Urinary bladder (tissue), 4 donors: Measurements from ENCODE around the gene RBMS3. TPM values are rescaled to one million over a fixed set of nuclear protein-coding genes. Genes with fewer than 3 reads are reported as not detected.
"Not testable (repeated sequence)": the region's sequence is repeated elsewhere in the genome, so short reads cannot be mapped to it uniquely, and the experiment has no call there.

Experiments
- DNase-seq: peaks from one replicate; pipeline ENCODE4 v3.0.0-alpha.2; 2015; ENCODE audit errors: extremely low spot score
- H3K27ac ChIP-seq: one replicate; pipeline ENCODE4 v1.5.1; 2013; ENCODE audit warnings: low read depth, mild to moderate bottlenecking, moderate library complexity
- H3K36me3 ChIP-seq: one replicate; pipeline ENCODE4 v1.6.1; 2013; ENCODE audit warnings: mild to moderate bottlenecking, moderate library complexity; ENCODE audit not compliant: insufficient read depth
- H3K4me1 ChIP-seq: one replicate; pipeline ENCODE4 v1.6.1; 2013; ENCODE audit warnings: mild to moderate bottlenecking, moderate library complexity; ENCODE audit not compliant: insufficient read depth
- H3K4me3 ChIP-seq: one replicate; pipeline ENCODE4 v1.5.1; 2013; ENCODE audit warnings: low read depth, low read length
- WGBS: extraction: QIAGEN DNeasy Blood & Tissue Kit; methylation state at CpG from one replicate; pipeline ENCODE4 v1.1.7; 2013; 5-methylcytosine and 5-hydroxymethylcytosine counted together
- polyA plus RNA-seq: library from polyadenylated mRNA; stranded (reverse); fragments of 200-250 nt; gene quantifications from one replicate; pipeline ENCODE4 v1.2.3, GENCODE V29; 2013
- total RNA-seq: library from RNA; depleted of rRNA; stranded (reverse); fragments of >200 nt; gene quantifications from one replicate; pipeline ENCODE4 v1.2.3, GENCODE V29; 2014
- donor health status: healthy with polysubstance abuse.
- donor health status: healthy.

Gene RBMS3
- total and polyA plus RNA-seq, 2 donors = 10.6 to 136 TPM

GRCh38 chr3:29502771-29503170 is 221.9 kb downstream of the RBMS3 start:
- 75% methylated on average over 2 of the region's 2 CpGs for WGBS
- no peak for DNase-seq
- Histone ChIP-seq H3K36me3 (no peaks in the 10 kb centered on the region), H3K4me3 (no peak overlapping the region), H3K4me1 (no peaks in the 10 kb centered on the region), H3K27ac (no peak overlapping the region)

GRCh38 chr3:29503314-29503713 is 222.4 kb downstream of the RBMS3 start:
- no peak for DNase-seq
- Histone ChIP-seq H3K36me3 (no peaks in the 10 kb centered on the region), H3K27ac (peak overlapping the region; percentile 23), H3K4me1 (no peaks in the 10 kb centered on the region), H3K4me3 (no peak overlapping the region)
- WGBS = 61% methylated on average over 3 of the region's 3 CpGs

- Histone ChIP-seq H3K27ac (no peak overlapping the region), H3K4me1 (no peaks in the 10 kb centered on the region), H3K36me3 (no peaks in the 10 kb centered on the region), H3K4me3 (no peak overlapping the region)
- no peak for DNase-seq
- WGBS = 37% methylated on average over 3 of the region's 3 CpGs
Observed at GRCh38 chr3:29503958-29504357, 223.1 kb downstream of the RBMS3 start.

- H3K4me1 ChIP-seq = no peaks in the 10 kb centered on the region
- no peaks in the 10 kb centered on the region for H3K36me3 ChIP-seq
- H3K27ac ChIP-seq = no peak overlapping the region
- WGBS = 91% methylated on average over 3 of the region's 3 CpGs
- no peak overlapping the region for H3K4me3 ChIP-seq
- DNase-seq = no peak
Observed at GRCh38 chr3:29506502-29506901, 225.6 kb downstream of the RBMS3 start.

GRCh38 chr3:29511701-29512100 is 230.8 kb downstream of the RBMS3 start:
- Histone ChIP-seq H3K4me3 (no peak overlapping the region), H3K4me1 (no peaks in the 10 kb centered on the region), H3K36me3 (no peaks in the 10 kb centered on the region), H3K27ac (no peak overlapping the region)
- WGBS = 73% methylated on average over 1 of the region's 1 CpG
- no peak for DNase-seq

- Histone ChIP-seq H3K4me3 (no peak overlapping the region), H3K27ac (no peak overlapping the region), H3K4me1 (no peaks in the 10 kb centered on the region), H3K36me3 (no peaks in the 10 kb centered on the region)
- 71% methylated on average over 4 of the region's 4 CpGs for WGBS
- no peak for DNase-seq
Observed at GRCh38 chr3:29512641-29513040, 231.8 kb downstream of the RBMS3 start.

GRCh38 chr3:29513236-29513635 is 232.4 kb downstream of the RBMS3 start:
- no peak for DNase-seq
- no peak overlapping the region for H3K4me3 ChIP-seq
- H3K36me3 ChIP-seq = no peaks in the 10 kb centered on the region
- H3K4me1 ChIP-seq = no peaks in the 10 kb centered on the region
- H3K27ac ChIP-seq = no peak overlapping the region
- 27% methylated on average over 3 of the region's 3 CpGs for WGBS

- Histone ChIP-seq H3K36me3 (no peaks in the 10 kb centered on the region), H3K4me3 (no peak overlapping the region), H3K27ac (no peak overlapping the region), H3K4me1 (no peaks in the 10 kb centered on the region)
- WGBS = 50% methylated on average over 3 of the region's 3 CpGs
- DNase-seq = no peak
Observed at GRCh38 chr3:29514170-29514569, 233.3 kb downstream of the RBMS3 start.

GRCh38 chr3:29514912-29515311 is 234.0 kb downstream of the RBMS3 start:
- no peak overlapping the region for H3K4me3 ChIP-seq
- DNase-seq = no peak
- 63% methylated on average over 3 of the region's 3 CpGs for WGBS
- no peaks in the 10 kb centered on the region for H3K4me1 ChIP-seq
- no peak overlapping the region for H3K27ac ChIP-seq
- no peaks in the 10 kb centered on the region for H3K36me3 ChIP-seq

GRCh38 chr3:29515451-29515850 is 234.6 kb downstream of the RBMS3 start:
- H3K4me1 ChIP-seq = no peaks in the 10 kb centered on the region
- no peaks in the 10 kb centered on the region for H3K36me3 ChIP-seq
- no peak for DNase-seq
- H3K4me3 ChIP-seq = no peak overlapping the region
- no peak overlapping the region for H3K27ac ChIP-seq
- 49% methylated on average over 2 of the region's 2 CpGs for WGBS

GRCh38 chr3:29516164-29516563 is 235.3 kb downstream of the RBMS3 start:
- Histone ChIP-seq H3K4me3 (no peak overlapping the region), H3K27ac (no peak overlapping the region), H3K4me1 (no peaks in the 10 kb centered on the region), H3K36me3 (no peaks in the 10 kb centered on the region)
- DNase-seq = no peak
- WGBS = 87% methylated on average over 4 of the region's 4 CpGs

GRCh38 chr3:29520764-29521163 is 239.9 kb downstream of the RBMS3 start:
- Histone ChIP-seq H3K4me1 (peaks cover 2% of the 10 kb centered on the region), H3K4me3 (no peak overlapping the region), H3K27ac (no peak overlapping the region), H3K36me3 (no peaks in the 10 kb centered on the region)
- 95% methylated on average over 3 of the region's 3 CpGs for WGBS
- DNase-seq = no peak

- no peak overlapping the region for H3K4me3 ChIP-seq
- WGBS = 80% methylated on average over 1 of the region's 1 CpG
- no peak for DNase-seq
- H3K27ac ChIP-seq = no peak overlapping the region
- H3K36me3 ChIP-seq = no peaks in the 10 kb centered on the region
- peaks cover 2% of the 10 kb centered on the region for H3K4me1 ChIP-seq
Observed at GRCh38 chr3:29521293-29521692, 240.4 kb downstream of the RBMS3 start.

GRCh38 chr3:29521751-29522150 is 240.9 kb downstream of the RBMS3 start:
- H3K27ac ChIP-seq = no peak overlapping the region
- no peak for DNase-seq

GRCh38 chr3:29524433-29524832 is 243.6 kb downstream of the RBMS3 start:
- DNase-seq, H3K4me1 ChIP-seq, H3K27ac ChIP-seq, H3K36me3 ChIP-seq, H3K4me3 ChIP-seq: not testable (repeated sequence)
- 92% methylated on average over 10 of the region's 10 CpGs for WGBS

More at GRCh38 chr3:29521751-29522150, 240.9 kb downstream of the RBMS3 start:
- WGBS = 48% methylated on average over 2 of the region's 2 CpGs
- H3K4me3 ChIP-seq = no peak overlapping the region
- H3K36me3 ChIP-seq = no peaks in the 10 kb centered on the region
- peaks cover 2% of the 10 kb centered on the region for H3K4me1 ChIP-seq
